ENCODE data around the gene RPL13. TPM values are rescaled to one million over a fixed set of nuclear protein-coding genes. Genes with fewer than 3 reads are reported as not detected.

Gene RPL13
- total and polyA plus RNA-seq, 9 of the 15 experiments (the other 6 are each of a cell fraction or from before 2014, with no cell fraction given) = 227 to 6,042 (median 1,633) TPM

DNA sequence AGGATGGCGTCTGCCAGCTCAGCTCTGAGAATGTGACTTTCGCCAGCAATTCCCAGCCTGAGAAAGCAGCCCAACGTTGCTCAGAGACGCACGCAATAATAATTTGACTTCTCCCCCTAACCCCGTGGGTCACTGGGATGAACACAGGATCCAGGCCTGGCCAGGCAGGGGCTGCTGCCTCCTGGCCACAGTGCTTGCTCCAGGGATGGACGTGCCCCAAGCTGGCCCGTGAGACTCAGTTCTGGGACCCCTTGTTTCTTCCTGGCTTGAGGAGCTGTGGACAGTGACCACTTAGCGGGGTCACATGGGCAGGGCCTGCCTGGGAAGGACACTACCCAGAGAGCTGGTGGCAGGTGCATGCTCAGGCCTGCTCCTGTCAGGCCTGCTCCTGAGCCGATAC lies 39.4 kb downstream of the RPL13 start:
- TF ChIP-seq KLF13 (tag; IDR thresholded peaks at IDR 0.05; ENCODE audit: borderline replicate concordance, low read depth) (no peak), KLF6 (CRISPR knock-in tag; IDR thresholded peaks at IDR 0.05; ENCODE audit: borderline replicate concordance) (no peak), GATA2 (CRISPR knock-in tag; IDR thresholded peaks at IDR 0.05) (peak; percentile 17; the same call in 1 of the 2 replicates), ZEB2 (IDR thresholded peaks at IDR 0.05) (no peak), XRCC5 (IDR thresholded peaks at IDR 0.05; ENCODE audit: low read depth, low read length) (no peak)
- TF ChIP-seq, protein P1, sequence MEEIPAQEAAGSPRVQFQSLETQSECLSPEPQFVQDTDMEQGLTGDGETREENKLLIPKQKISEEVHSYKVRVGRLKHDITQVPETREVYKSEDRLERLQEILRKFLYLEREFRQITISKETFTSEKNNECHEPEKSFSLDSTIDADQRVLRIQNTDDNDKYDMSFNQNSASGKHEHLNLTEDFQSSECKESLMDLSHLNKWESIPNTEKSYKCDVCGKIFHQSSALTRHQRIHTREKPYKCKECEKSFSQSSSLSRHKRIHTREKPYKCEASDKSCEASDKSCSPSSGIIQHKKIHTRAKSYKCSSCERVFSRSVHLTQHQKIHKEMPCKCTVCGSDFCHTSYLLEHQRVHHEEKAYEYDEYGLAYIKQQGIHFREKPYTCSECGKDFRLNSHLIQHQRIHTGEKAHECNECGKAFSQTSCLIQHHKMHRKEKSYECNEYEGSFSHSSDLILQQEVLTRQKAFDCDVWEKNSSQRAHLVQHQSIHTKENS (CRISPR knock-in tag; IDR thresholded peaks at IDR 0.05) = no peak
- H3K4me3 ChIP-seq = no peak overlapping the region
- no peak for ATAC-seq
- intact Hi-C loops (cut with micrococcal nuclease) = loop anchor here (5.0 kb wide), 1 partner anchor 37 kb away; no protein-coding TSS in a partner anchor
- peaks cover 12% of the 10 kb centered on the region; the same call in 2 of the 3 replicates for H3K36me3 ChIP-seq (ENCODE audit: control insufficient read depth, insufficient read depth, low read length)
- H3K9ac ChIP-seq (ENCODE audit: insufficient read depth in 1 of 2, low read depth in 2 of 2, low read length in 2 of 2) = peak overlapping the region in 1 of 2 experiments; percentile 67; a peak in 1 of 4 replicates
- no peak overlapping the region for H3K4me2 ChIP-seq (ENCODE audit: insufficient read depth, low read length)
- H2AFZ ChIP-seq (ENCODE audit: low read depth, low read length) = no peak overlapping the region
- H3K9me1 ChIP-seq (ENCODE audit: control insufficient read depth, insufficient read depth, low read length) = no peaks in the 10 kb centered on the region
- no peaks in the 10 kb centered on the region for H3K9me3 ChIP-seq (replicated peaks; ENCODE audit: control insufficient read depth, insufficient read depth, low read depth, low read length)
- WGBS (ENCODE audit: insufficient coverage, low coverage, missing lambda C conversion rate) = 49% methylated on average over 10 of the region's 10 CpGs
- in situ Hi-C loops (cut with MboI) = loop anchor here (10.0 kb wide), 1 partner anchor 265 kb away; no protein-coding TSS in a partner anchor
- H3K4me1 ChIP-seq (replicated peaks in 1 of 2; ENCODE audit: control insufficient read depth in 2 of 2, insufficient read depth in 2 of 2, low read length in 2 of 2) = peaks cover 0 to 62% of the 10 kb centered on the region in 2 experiments; a peak in 3 of 5 replicates
- H3K27ac ChIP-seq (ENCODE audit: extremely low read depth, low read depth, low read length) = no peak overlapping the region
- BruUV-seq (replicated peaks) = no TSS peak
- CTCF ChIA-PET (ENCODE audit: low intra/inter-chr PET ratio) = no interaction called here
- no peaks in the 10 kb centered on the region for H3K79me2 ChIP-seq (ENCODE audit: control insufficient read depth, insufficient read depth, low read length)
- POLR2A ChIA-PET = interaction anchor here (1.0 to 2.1 kb wide), 3 partner anchors 10 to 57 kb away, joined by 3 to 5 read pairs (median 4); partner anchors contain the start of genes CHMP1A and SPATA33
- H3K27me3 ChIP-seq (ENCODE audit: control insufficient read depth in 2 of 2, insufficient read depth in 2 of 2, low read length in 2 of 2) = no peaks in the 10 kb centered on the region
- 0 out of 2 replicates have a peak, but pooled peaks cover 5% of the 10 kb centered on the region for H4K20me1 ChIP-seq (replicated peaks; ENCODE audit: control insufficient read depth, insufficient read depth, low read length)
- no peak for FAIRE-seq
- DNase-seq (ENCODE audit: extremely low read depth in 1 of 4, low spot score in 3 of 4) = no peak
